Choroid plexus epithelial cell (primary cell): ENCODE data around the gene MTARC2.
A peak's percentile ranks its signal among the peaks of the same experiment; 100 is the strongest.

Experiments used
- DNase-seq: peaks from one replicate; pipeline ENCODE4 v3.0.0-alpha.2; 2010; ENCODE audit warnings: low read depth
- H3K4me3 ChIP-seq: 2 replicates; pipeline ENCODE4 v1.5.1; 2011; ENCODE audit warnings: low read depth, mild to moderate bottlenecking, control low read depth, low read length, moderate library complexity
- TF ChIP-seq, protein P1 (sequence below): conservative IDR thresholded peaks from 2 replicates; pipeline ENCODE4 v1.5.1; 2011; ENCODE audit warnings: low read depth, mild to moderate bottlenecking, control low read depth, inconsistent platforms, low read length, moderate library complexity

Gene MTARC2

GRCh38 chr1:220755309-220755708 is 7.2 kb downstream of the MTARC2 start:
- no peak overlapping the region for H3K4me3 ChIP-seq
- TF ChIP-seq, protein P1, sequence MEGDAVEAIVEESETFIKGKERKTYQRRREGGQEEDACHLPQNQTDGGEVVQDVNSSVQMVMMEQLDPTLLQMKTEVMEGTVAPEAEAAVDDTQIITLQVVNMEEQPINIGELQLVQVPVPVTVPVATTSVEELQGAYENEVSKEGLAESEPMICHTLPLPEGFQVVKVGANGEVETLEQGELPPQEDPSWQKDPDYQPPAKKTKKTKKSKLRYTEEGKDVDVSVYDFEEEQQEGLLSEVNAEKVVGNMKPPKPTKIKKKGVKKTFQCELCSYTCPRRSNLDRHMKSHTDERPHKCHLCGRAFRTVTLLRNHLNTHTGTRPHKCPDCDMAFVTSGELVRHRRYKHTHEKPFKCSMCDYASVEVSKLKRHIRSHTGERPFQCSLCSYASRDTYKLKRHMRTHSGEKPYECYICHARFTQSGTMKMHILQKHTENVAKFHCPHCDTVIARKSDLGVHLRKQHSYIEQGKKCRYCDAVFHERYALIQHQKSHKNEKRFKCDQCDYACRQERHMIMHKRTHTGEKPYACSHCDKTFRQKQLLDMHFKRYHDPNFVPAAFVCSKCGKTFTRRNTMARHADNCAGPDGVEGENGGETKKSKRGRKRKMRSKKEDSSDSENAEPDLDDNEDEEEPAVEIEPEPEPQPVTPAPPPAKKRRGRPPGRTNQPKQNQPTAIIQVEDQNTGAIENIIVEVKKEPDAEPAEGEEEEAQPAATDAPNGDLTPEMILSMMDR: no peak
- no peak for DNase-seq

DNA sequence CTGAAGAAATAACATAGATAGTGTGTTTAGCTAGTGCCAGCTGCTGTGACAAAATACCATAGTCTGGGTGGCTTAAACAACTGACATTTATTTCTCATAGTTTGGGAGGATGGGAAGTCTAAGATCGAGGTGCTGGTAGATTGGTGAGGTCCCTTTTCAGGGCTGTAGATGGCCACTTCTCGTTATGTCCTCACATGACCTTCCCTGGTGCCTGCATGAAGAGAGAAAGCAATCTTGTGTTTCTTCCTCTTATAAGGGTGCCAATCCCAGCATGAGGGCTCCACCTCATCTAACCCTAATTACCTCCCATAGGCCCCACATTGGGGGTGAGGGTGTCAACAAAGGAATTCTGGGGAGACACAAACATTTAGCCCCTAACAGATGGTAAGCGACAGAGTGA is 9.3 kb downstream of the MTARC2 start:
- TF ChIP-seq, protein P1: no peak
- no peak for DNase-seq
- H3K4me3 ChIP-seq: no peak overlapping the region

DNA sequence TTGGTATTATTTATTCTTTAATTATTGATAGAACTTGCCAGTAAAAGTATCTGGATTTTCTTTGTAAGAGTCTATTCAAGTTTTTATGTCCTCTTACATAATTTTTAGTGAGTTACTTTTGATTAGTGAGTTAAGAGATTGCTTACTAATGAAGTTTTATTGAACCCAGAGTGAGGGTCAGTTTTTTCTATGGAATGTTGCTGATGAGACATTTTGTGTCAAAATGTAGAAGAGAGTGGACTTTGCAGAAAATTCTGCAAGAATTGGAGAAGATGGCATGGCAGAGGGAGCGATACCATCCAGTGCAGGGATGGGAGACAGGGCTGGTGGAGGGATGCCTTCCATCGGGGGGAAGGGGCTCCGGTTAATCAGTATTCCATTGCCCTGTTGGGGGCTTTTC is 11.0 kb downstream of the MTARC2 start:
- TF ChIP-seq, protein P1: no peak
- DNase-seq: no peak
- H3K4me3 ChIP-seq: no peak overlapping the region

GRCh38 chr1:220761688-220762427 is 13.7 kb downstream of the MTARC2 start:
- no peak overlapping the region for H3K4me3 ChIP-seq
- DNase-seq: no peak
- TF ChIP-seq, protein P1: no peak

DNA sequence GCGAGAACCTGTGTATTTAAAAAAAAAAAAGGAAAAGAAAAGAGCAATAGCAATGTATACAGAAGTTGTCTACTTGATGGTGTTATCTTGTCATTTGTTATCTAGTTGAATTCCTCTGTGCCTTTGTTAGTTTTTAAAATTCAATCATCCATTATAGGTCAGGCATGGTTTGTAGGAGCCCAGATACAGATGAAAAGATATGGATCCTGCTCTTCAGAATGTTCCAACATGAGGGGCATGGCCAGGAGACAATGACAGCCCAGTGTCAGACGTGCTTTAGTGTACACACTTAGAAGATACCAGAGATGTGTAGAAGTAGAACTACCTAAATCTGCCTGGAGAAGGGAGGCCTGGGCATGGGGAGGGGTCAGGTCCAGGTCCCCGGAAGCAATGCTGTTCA is 16.6 kb downstream of the MTARC2 start:
- H3K4me3 ChIP-seq: no peak overlapping the region
- DNase-seq: no peak
- TF ChIP-seq, protein P1: no peak

DNA sequence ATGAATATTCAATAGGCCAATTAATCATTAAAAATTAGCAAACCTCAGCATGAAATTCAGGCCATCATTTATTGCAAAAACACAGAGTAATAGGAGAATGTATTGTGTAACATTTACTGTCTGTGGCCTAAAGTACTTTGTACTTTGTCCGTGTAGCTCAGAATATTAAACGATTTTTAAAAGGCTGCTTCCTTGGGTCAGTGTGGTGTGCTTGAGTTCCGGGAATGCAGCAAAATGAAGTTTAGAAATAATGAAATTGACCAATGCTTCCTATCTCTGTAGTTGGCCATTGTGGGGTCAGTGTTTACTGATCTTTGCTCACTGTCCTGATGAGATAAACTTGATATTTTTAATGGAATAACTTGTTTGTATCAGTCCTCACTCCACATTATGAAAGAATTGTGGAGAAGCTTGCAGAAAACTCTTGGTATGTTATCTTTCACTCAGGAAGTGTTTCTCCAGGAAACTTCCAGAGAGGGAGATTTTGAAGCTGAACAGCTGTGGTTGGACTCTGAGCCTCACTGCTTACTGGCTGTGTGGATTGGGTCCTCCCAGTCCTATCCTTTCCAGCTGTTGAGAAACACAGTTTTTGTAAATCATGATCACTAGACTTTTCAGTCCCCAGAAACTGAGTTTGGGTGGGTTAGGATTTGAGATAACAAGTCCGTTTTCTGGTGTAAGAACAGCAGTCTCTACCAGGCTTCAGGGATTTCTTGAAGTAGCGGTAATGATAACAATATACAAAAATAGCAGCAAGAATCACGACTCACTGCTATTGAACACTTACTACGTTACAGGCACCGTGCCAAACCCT is 19.4 kb downstream of the MTARC2 start:
- TF ChIP-seq, protein P1: no peak
- H3K4me3 ChIP-seq: no peak overlapping the region

GRCh38 chr1:220768126-220768601 is 20.0 kb downstream of the MTARC2 start:
- no peak overlapping the region for H3K4me3 ChIP-seq
- TF ChIP-seq, protein P1: no peak
- peak; percentile 43 for DNase-seq

More for the DNA sequence above, 19.4 kb downstream of the MTARC2 start:
- DNase-seq: peak; percentile 65
